H1 (cell line): ENCODE results near the gene MPRIP. TPM values are rescaled to one million over a fixed set of nuclear protein-coding genes. Genes with fewer than 3 reads are reported as not detected.

Source experiments
- CTCF ChIA-PET: fragments of 300-600 bp; sonication (Branson Sonifier 250); formaldehyde crosslinking; loops from one replicate; lab custom pipeline; 2021; ENCODE audit not compliant: partially characterized antibody; lab: Charles Lee
- POLR2A ChIA-PET: fragments of 300-600 bp; sonication (Branson Sonifier 250); formaldehyde crosslinking; loops from one replicate; lab custom pipeline; 2021; ENCODE audit warnings: inconsistent platforms; ENCODE audit not compliant: partially characterized antibody; lab: Charles Lee
- DNase-seq, 2 experiments: peaks; one replicate each; pipeline versions ENCODE4 v3.0.0 to v3.0.0-alpha.2; 2010 to 2022; ENCODE audit warnings: low spot score in 2 of 2, low read depth in 1 of 2, mixed read lengths in 1 of 2
- FAIRE-seq: peaks from 2 replicates; lab custom pipeline; 2011; peaks lifted over from hg19 to GRCh38; lab: Jason Lieb, UNC
- H2AFZ ChIP-seq: 2 replicates; pipeline ENCODE4 v1.8.1; 2012; ENCODE audit warnings: low read length, inconsistent platforms
- H2AK5ac ChIP-seq: 2 replicates; pipeline ENCODE4 v1.6.1; 2013; ENCODE audit warnings: low read depth, low read length
- H2BK120ac ChIP-seq: replicated peaks from 2 replicates; pipeline ENCODE3; 2013; ENCODE audit warnings: low read depth, low read length, inconsistent platforms
- H2BK12ac ChIP-seq: 2 replicates; pipeline ENCODE4 v1.6.1; 2013; ENCODE audit warnings: low read depth, low read length
- H2BK15ac ChIP-seq: 2 replicates; pipeline ENCODE4 v1.6.1; 2013; ENCODE audit warnings: low read length
- H2BK20ac ChIP-seq: 2 replicates; pipeline ENCODE4 v1.6.1; 2013; ENCODE audit warnings: low read length
- H2BK5ac ChIP-seq: 2 replicates; pipeline ENCODE4 v1.6.1; 2013; ENCODE audit warnings: low read depth, low read length
- H3K14ac ChIP-seq: 2 replicates; pipeline ENCODE4 v1.6.1; 2013; ENCODE audit warnings: inconsistent platforms; ENCODE audit not compliant: insufficient read length
- H3K18ac ChIP-seq: 2 replicates; pipeline ENCODE4 v1.6.1; 2013; ENCODE audit warnings: low read length; ENCODE audit errors: extremely low read depth
- H3K23ac ChIP-seq: 2 replicates; pipeline ENCODE4 v1.6.1; 2013; ENCODE audit warnings: inconsistent platforms; ENCODE audit not compliant: insufficient read length
- H3K23me2 ChIP-seq: 2 replicates; pipeline ENCODE4 v1.6.1; 2013; ENCODE audit warnings: low read depth, low read length
- H3K27ac ChIP-seq: 2 replicates; pipeline ENCODE4 v1.6.1; 2011; ENCODE audit warnings: low read depth, low read length, inconsistent platforms
- H3K27me3 ChIP-seq, 4 experiments: replicated peaks in 1 of 4; 1 replicate in 1 of 4; 2 replicates in 3 of 4; pipeline versions ENCODE4 v1.6.1 to v1.8.1; 2011 to 2013; ENCODE audit warnings: low read length in 3 of 4, mild to moderate bottlenecking in 3 of 4, inconsistent platforms in 2 of 4, mixed read lengths in 2 of 4, moderate library complexity in 1 of 4; ENCODE audit not compliant: control insufficient read depth in 3 of 4, insufficient read depth in 3 of 4; ENCODE audit errors: extremely low read depth in 1 of 4
- H3K36me3 ChIP-seq, 4 experiments: 2 replicates each; pipeline versions ENCODE4 v1.6.1 to v1.8.1; 2011 to 2013; ENCODE audit warnings: mild to moderate bottlenecking in 4 of 4, low read length in 3 of 4, moderate library complexity in 2 of 4, control low read depth in 1 of 4, inconsistent platforms in 1 of 4; ENCODE audit not compliant: insufficient read depth in 4 of 4, control insufficient read depth in 2 of 4
- H3K4ac ChIP-seq: replicated peaks from 2 replicates; pipeline ENCODE3; 2013; ENCODE audit warnings: low read length, low read depth, mixed read lengths, inconsistent platforms; ENCODE audit not compliant: insufficient read length
- H3K4me1 ChIP-seq, 4 experiments: replicated peaks in 1 of 4; 1 replicate in 1 of 4; 2 replicates in 3 of 4; pipeline versions ENCODE4 v1.6.1 to v1.8.1; 2011 to 2013; ENCODE audit warnings: low read length in 3 of 4, inconsistent platforms in 2 of 4, mixed read lengths in 1 of 4; ENCODE audit not compliant: insufficient read depth in 4 of 4, control insufficient read depth in 3 of 4
- H3K4me2 ChIP-seq, 2 experiments: 2 replicates each; pipeline versions ENCODE4 v1.6.1 to v1.8.1; 2011 to 2013; ENCODE audit warnings: low read depth in 2 of 2, low read length in 2 of 2, control low read depth in 1 of 2, inconsistent platforms in 1 of 2, mild to moderate bottlenecking in 1 of 2; ENCODE audit not compliant: insufficient read depth in 1 of 2
- H3K4me3 ChIP-seq, 4 experiments: fragments of 200-600, 300-600 bp in 1 of 4; sonication (generic), shearing (Covaris generic), sonication (Bioruptor Twin) in 1 of 4; 2 replicates each; pipeline versions ENCODE4 v1.5.1 to v1.8.1; 2011 to 2016; ENCODE audit warnings: low read length in 4 of 4, low read depth in 3 of 4, control low read depth in 2 of 4, inconsistent platforms in 2 of 4, mild to moderate bottlenecking in 2 of 4, mixed read lengths in 1 of 4, moderate library complexity in 1 of 4; ENCODE audit not compliant: insufficient read depth in 2 of 4; ENCODE audit errors: extremely low read depth in 1 of 4
- H3K56ac ChIP-seq: replicated peaks from 2 replicates; pipeline ENCODE3; 2013; ENCODE audit warnings: low read depth, mild to moderate bottlenecking, mixed read lengths, low read length, inconsistent platforms; ENCODE audit not compliant: insufficient read length
- H3K79me1 ChIP-seq: 2 replicates; pipeline ENCODE4 v1.6.1; 2013; ENCODE audit warnings: low read depth, low read length, control low read depth
- H3K79me2 ChIP-seq, 2 experiments: 2 replicates each; pipeline versions ENCODE4 v1.6.1 to v1.8.1; 2012 to 2013; ENCODE audit warnings: low read length in 2 of 2, mild to moderate bottlenecking in 2 of 2, inconsistent platforms in 1 of 2; ENCODE audit not compliant: insufficient read depth in 2 of 2, control insufficient read depth in 1 of 2
- H3K9ac ChIP-seq, 4 experiments: replicated peaks in 1 of 4; 1 replicate in 1 of 4; 2 replicates in 3 of 4; pipeline versions ENCODE4 v1.6.1 to v1.8.1; 2011 to 2013; ENCODE audit warnings: low read depth in 3 of 4, low read length in 3 of 4, control low read depth in 2 of 4, mild to moderate bottlenecking in 2 of 4, moderate library complexity in 2 of 4, inconsistent platforms in 1 of 4; ENCODE audit errors: extremely low read depth in 1 of 4
- H3K9me3 ChIP-seq, 2 experiments: 2 replicates each; pipeline versions ENCODE4 v1.6.1 to v1.8.1; 2012 to 2013; ENCODE audit warnings: mild to moderate bottlenecking in 2 of 2, moderate library complexity in 2 of 2, control low read depth in 1 of 2, inconsistent platforms in 1 of 2, low read depth in 1 of 2, low read length in 1 of 2, mixed read lengths in 1 of 2; ENCODE audit not compliant: insufficient read depth in 2 of 2
- H4K20me1 ChIP-seq, 2 experiments: replicated peaks in 1 of 2; 2 replicates each; pipeline versions ENCODE3 to v1.8.1; 2011 to 2013; ENCODE audit warnings: inconsistent platforms in 2 of 2, low read length in 2 of 2, mild to moderate bottlenecking in 1 of 2; ENCODE audit not compliant: insufficient read depth in 2 of 2, control insufficient read depth in 1 of 2
- H4K5ac ChIP-seq: 2 replicates; pipeline ENCODE4 v1.6.1; 2013; ENCODE audit warnings: low read length, low read depth, mixed read lengths, inconsistent platforms; ENCODE audit not compliant: insufficient read length
- H4K8ac ChIP-seq: 2 replicates; pipeline ENCODE4 v1.8.0; 2013; ENCODE audit warnings: mild to moderate bottlenecking, moderate library complexity, low read length, inconsistent platforms; ENCODE audit not compliant: insufficient read depth; ENCODE audit errors: extremely low read depth
- H4K91ac ChIP-seq: replicated peaks from 2 replicates; pipeline ENCODE3; 2013; ENCODE audit warnings: low read length, mixed read lengths, inconsistent platforms; ENCODE audit not compliant: insufficient read length
- BACH1 ChIP-seq: IDR thresholded peaks from 2 replicates; pipeline ENCODE4 v1.6.1; 2012; ENCODE audit warnings: low read length, improper control_type of control experiment
- CEBPB ChIP-seq: IDR thresholded peaks from 2 replicates; pipeline ENCODE4 v1.6.1; 2012; ENCODE audit warnings: low read depth, low read length
- CREB1 ChIP-seq: IDR thresholded peaks from 2 replicates; pipeline ENCODE4 v1.6.1; 2012; ENCODE audit warnings: inconsistent platforms
- E2F6 ChIP-seq: IDR thresholded peaks from 2 replicates; pipeline ENCODE4 v1.6.1; 2012; ENCODE audit warnings: inconsistent platforms
- EZH2 ChIP-seq: fragments of 200-600 bp; sonication (generic); IDR thresholded peaks from 2 replicates; pipeline ENCODE4 v1.7.1; 2012; ENCODE audit warnings: low read depth, mild to moderate bottlenecking, moderate library complexity, low read length, inconsistent platforms; ENCODE audit not compliant: severe bottlenecking
- GABPA ChIP-seq: IDR thresholded peaks from 2 replicates; pipeline ENCODE4 v1.6.1; 2011; ENCODE audit warnings: mild to moderate bottlenecking, low read length, moderate library complexity, borderline replicate concordance; ENCODE audit not compliant: insufficient read depth
- HDAC6 ChIP-seq: IDR thresholded peaks from one replicate; pipeline ENCODE4 v1.7.1; 2012; ENCODE audit warnings: low read depth, mild to moderate bottlenecking, inconsistent platforms, low read length, moderate library complexity
- KDM5A ChIP-seq: fragments of 200-600 bp; IDR thresholded peaks from 2 replicates; pipeline ENCODE4 v1.7.1; 2012; ENCODE audit warnings: mild to moderate bottlenecking, low read length, inconsistent platforms, mixed read lengths
- PHF8 ChIP-seq: fragments of 200-600 bp; sonication (generic); conservative IDR thresholded peaks from 2 replicates; pipeline ENCODE4 v1.7.1; 2012; ENCODE audit warnings: low read depth, mild to moderate bottlenecking, inconsistent platforms, low read length, moderate library complexity
- SP1 ChIP-seq: IDR thresholded peaks from 2 replicates; pipeline ENCODE4 v1.6.1; 2011; ENCODE audit warnings: low read depth, low read length
- SUZ12 ChIP-seq: fragments of 200-600 bp; sonication (generic); IDR thresholded peaks from 2 replicates; pipeline ENCODE4 v1.6.1; 2012; ENCODE audit warnings: mild to moderate bottlenecking, inconsistent platforms, low read length, moderate library complexity, mixed read lengths
- TAF1 ChIP-seq: IDR thresholded peaks from 2 replicates; pipeline ENCODE4 v1.6.1; 2011; ENCODE audit warnings: mild to moderate bottlenecking, low read depth, low read length
- WGBS, 2 experiments: shearing (Covaris generic) in 1 of 2; methylation state at CpG; one replicate each; pipeline versions ENCODE4 v1.1.6 to v1.1.7; 2013 to 2015; ENCODE audit warnings: low lambda C conversion rate in 2 of 2, mixed read lengths in 2 of 2, inconsistent platforms in 1 of 2, low coverage in 1 of 2, missing lambda C conversion rate in 1 of 2; ENCODE audit not compliant: insufficient replicate concordance in 2 of 2, insufficient coverage in 1 of 2, insufficient read length in 1 of 2; ENCODE audit errors: extremely low coverage in 1 of 2, missing lambda C conversion rate in 1 of 2; 5-methylcytosine and 5-hydroxymethylcytosine counted together
- polyA plus RNA-seq, 7 experiments: library from polyadenylated mRNA; depleted of rRNA in 3 of 7; stranded (reverse) in 5 of 7; unstranded in 2 of 7; fragments of >200 nt in 5 of 7; fragments of 200-250 nt in 2 of 7; gene quantifications; 1 replicate in 5 of 7; 2 replicates in 1 of 7; 4 replicates in 1 of 7; pipeline versions ENCODE4 v1.2.1 to v1.2.3, GENCODE V29; 2011 to 2013; ENCODE audit warnings: missing spikeins in 2 of 7, mixed read lengths in 2 of 7
- total RNA-seq: library from RNA; stranded (reverse); fragmentation: NEBNext Ultra II Directional; extraction: Animal tissue kit (Norgen Biotek cat#: 25700); gene quantifications from 2 replicates; pipeline ENCODE4 v1.2.1, GENCODE V29; 2021

Gene MPRIP
- total and polyA plus RNA-seq, 2 of the 8 experiments (the other 6 are each of a cell fraction or from before 2014, with no cell fraction given), result 48.6 to 146 TPM

GRCh38 chr17:17128476-17129075 is 86.3 kb downstream of the MPRIP start:
- DNase-seq (no peak), FAIRE-seq (no peak)
- H3K23ac ChIP-seq, result no peak overlapping the region
- H3K4me1 ChIP-seq, result peaks cover 0 to 6% (median 2%) of the 10 kb centered on the region in 4 experiments; a peak in 3 of 7 replicates
- no peaks in the 10 kb centered on the region for H3K23me2 ChIP-seq
- no peaks in the 10 kb centered on the region for H3K27me3 ChIP-seq
- H3K4me3 ChIP-seq, result no peak overlapping the region
- peaks cover 10 to 11% of the 10 kb centered on the region in 2 experiments for H4K20me1 ChIP-seq
- peak overlapping the region in 1 of 4 experiments; percentile 9; a peak in 2 of 7 replicates for H3K9ac ChIP-seq
- H2AFZ ChIP-seq, result no peak overlapping the region
- no peak overlapping the region for H4K91ac ChIP-seq
- H3K79me2 ChIP-seq, result peaks cover 0 to 8% of the 10 kb centered on the region in 2 experiments; a peak in 1 of 4 replicates
- H3K79me1 ChIP-seq, result peaks cover 15% of the 10 kb centered on the region
- CTCF ChIA-PET, result interaction anchor here (0.9 to 12.6 kb wide), 7 partner anchors 15 to 123 kb away, joined by 4 to 117 read pairs (median 6); no protein-coding TSS in a partner anchor
- H3K9me3 ChIP-seq, result no peaks in the 10 kb centered on the region
- H3K4me2 ChIP-seq, result no peak overlapping the region
- H4K5ac ChIP-seq, result no peak overlapping the region
- H3K36me3 ChIP-seq, result no peaks in the 10 kb centered on the region; a peak in 2 of 8 replicates
- no peak overlapping the region for H2AK5ac ChIP-seq
- no peak overlapping the region for H3K4ac ChIP-seq
- no peak overlapping the region for H2BK12ac ChIP-seq
- WGBS, 2 experiments, result 92% methylated on average over 14 of the region's 14 CpGs; no CpG with 5 or more reads in 1 of the 2 experiments
- no peak overlapping the region for H2BK15ac ChIP-seq
- no peak overlapping the region for H3K14ac ChIP-seq
- no peak overlapping the region for H2BK5ac ChIP-seq
- POLR2A ChIA-PET, result no interaction called here
- H3K56ac ChIP-seq, result no peak overlapping the region
- no peak overlapping the region for H2BK20ac ChIP-seq
- H2BK120ac ChIP-seq, result no peak overlapping the region
- H3K27ac ChIP-seq, result no peak overlapping the region
- H3K18ac ChIP-seq, result no peak overlapping the region
- no peak overlapping the region for H4K8ac ChIP-seq
- TF ChIP-seq TAF1, result no peak
- no peak for TF ChIP-seq CEBPB
- no peak for TF ChIP-seq E2F6
- no peak for TF ChIP-seq BACH1
- TF ChIP-seq SP1, result no peak
- no peak for TF ChIP-seq EZH2
- no peak for TF ChIP-seq CREB1
- TF ChIP-seq HDAC6, result no peak
- TF ChIP-seq GABPA, result no peak
- no peak for TF ChIP-seq PHF8
- no peak for TF ChIP-seq SUZ12
- no peak for TF ChIP-seq KDM5A
